ENCODE measurements around the gene MAPK9.

DNA sequence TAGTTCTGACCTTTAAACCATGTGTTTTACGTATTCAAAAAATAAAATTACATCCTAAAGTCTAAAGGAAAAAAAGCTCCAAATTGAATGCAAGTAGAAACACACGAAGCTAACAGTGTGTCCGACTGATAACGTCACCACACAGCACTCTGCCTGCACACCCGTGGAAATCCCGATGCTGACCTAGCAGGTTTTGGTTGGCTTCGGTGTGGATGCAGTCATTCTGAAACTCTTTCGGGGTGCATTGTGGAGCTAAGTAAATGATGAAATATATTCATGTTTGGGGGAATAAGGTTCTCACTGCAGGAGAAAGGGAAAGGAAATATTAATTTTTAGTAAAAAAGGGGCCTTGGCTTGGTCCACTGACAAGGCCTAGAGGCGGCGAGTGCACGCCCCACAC, 84.9 kb downstream of the MAPK9 start:
- TF ChIP-seq EZH2phosphoT487 (conservative IDR thresholded peaks at IDR 0.05; ENCODE audit: low read length), result no peak
- TF ChIP-seq, protein P1, sequence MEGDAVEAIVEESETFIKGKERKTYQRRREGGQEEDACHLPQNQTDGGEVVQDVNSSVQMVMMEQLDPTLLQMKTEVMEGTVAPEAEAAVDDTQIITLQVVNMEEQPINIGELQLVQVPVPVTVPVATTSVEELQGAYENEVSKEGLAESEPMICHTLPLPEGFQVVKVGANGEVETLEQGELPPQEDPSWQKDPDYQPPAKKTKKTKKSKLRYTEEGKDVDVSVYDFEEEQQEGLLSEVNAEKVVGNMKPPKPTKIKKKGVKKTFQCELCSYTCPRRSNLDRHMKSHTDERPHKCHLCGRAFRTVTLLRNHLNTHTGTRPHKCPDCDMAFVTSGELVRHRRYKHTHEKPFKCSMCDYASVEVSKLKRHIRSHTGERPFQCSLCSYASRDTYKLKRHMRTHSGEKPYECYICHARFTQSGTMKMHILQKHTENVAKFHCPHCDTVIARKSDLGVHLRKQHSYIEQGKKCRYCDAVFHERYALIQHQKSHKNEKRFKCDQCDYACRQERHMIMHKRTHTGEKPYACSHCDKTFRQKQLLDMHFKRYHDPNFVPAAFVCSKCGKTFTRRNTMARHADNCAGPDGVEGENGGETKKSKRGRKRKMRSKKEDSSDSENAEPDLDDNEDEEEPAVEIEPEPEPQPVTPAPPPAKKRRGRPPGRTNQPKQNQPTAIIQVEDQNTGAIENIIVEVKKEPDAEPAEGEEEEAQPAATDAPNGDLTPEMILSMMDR (IDR thresholded peaks at IDR 0.05; ENCODE audit: insufficient read depth, low read length, poor library complexity, severe bottlenecking), result no peak

Measured in SU-DHL-6 (cell line).